Astrocyte of the cerebellum (primary cell): ENCODE measurements around the gene MTERF2.

Experiments
- DNase-seq: peaks from one replicate; pipeline ENCODE4 v3.0.0-alpha.2; 2011; ENCODE audit warnings: low read depth
- H3K4me3 ChIP-seq: 2 replicates; pipeline ENCODE4 v1.5.1; 2011; ENCODE audit warnings: mild to moderate bottlenecking, low read depth, low read length, moderate library complexity
- in situ Hi-C: cut with HindIII; loops from 2 replicates; pipeline ENCODE4 v1.10.0; 2017; ENCODE audit warnings: low sequenced_read_pairs
- TF ChIP-seq, protein P1 (sequence below): IDR thresholded peaks from 2 replicates; pipeline ENCODE4 v1.5.1; 2012; ENCODE audit warnings: low read length, low read depth, moderate library complexity, mild to moderate bottlenecking; ENCODE audit errors: missing control alignments

The MTERF2 gene

DNA sequence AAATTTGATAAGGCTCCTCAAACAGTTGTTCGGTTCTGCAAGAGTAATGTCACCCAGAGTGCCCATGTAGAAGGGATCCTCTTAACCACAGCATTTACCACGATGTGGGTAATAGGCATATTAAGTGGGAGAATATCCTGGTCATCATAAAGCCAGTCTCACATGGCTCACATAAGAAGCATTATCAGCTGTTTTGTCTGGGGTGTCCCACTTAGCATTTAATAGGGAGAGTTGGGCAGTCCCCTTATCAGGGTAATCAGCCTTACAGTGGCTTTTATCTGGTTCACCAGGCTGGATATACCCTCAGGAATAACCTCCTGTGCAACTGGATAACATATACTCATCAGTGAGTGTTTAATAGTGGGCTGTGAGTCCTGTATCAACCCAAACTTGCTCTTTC lies 44.2 kb downstream of the MTERF2 start:
- in situ Hi-C loops, result no loop called here
- H3K4me3 ChIP-seq, result no peak overlapping the region
- no peak for DNase-seq
- TF ChIP-seq, protein P1, sequence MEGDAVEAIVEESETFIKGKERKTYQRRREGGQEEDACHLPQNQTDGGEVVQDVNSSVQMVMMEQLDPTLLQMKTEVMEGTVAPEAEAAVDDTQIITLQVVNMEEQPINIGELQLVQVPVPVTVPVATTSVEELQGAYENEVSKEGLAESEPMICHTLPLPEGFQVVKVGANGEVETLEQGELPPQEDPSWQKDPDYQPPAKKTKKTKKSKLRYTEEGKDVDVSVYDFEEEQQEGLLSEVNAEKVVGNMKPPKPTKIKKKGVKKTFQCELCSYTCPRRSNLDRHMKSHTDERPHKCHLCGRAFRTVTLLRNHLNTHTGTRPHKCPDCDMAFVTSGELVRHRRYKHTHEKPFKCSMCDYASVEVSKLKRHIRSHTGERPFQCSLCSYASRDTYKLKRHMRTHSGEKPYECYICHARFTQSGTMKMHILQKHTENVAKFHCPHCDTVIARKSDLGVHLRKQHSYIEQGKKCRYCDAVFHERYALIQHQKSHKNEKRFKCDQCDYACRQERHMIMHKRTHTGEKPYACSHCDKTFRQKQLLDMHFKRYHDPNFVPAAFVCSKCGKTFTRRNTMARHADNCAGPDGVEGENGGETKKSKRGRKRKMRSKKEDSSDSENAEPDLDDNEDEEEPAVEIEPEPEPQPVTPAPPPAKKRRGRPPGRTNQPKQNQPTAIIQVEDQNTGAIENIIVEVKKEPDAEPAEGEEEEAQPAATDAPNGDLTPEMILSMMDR, result no peak

DNA sequence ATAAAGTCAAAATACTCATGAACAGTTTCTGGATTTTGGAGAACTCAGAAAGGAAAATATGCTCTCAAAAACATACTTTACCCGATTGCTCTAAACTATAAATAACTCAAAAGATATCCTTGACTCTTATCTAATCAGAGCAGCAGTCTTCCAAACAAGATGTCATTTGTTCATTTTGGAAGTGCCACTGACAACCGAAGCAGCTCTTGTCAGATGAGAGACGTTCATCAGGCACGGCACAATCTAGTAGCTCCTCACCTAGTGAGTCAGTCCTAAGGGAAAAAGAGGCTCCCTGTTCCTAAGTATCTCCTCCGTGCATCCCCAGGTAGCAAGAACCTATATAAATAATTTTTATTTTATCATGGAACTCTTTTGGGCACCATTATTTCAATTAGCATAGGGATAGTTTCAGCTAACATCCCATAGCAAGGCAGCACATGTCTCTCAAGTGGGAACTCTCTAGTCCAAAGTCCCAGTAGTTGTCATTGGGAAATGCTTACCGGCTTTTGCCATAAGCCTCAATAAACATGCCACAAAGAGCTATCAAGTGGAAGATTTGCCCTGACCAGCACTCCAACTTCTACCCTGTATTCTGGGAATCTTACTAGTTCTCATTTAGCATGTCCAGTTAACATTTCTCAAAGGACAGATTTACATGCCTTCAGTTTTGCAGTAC lies 45.3 kb downstream of the MTERF2 start:
- TF ChIP-seq, protein P1, result no peak
- H3K4me3 ChIP-seq, result no peak overlapping the region
- in situ Hi-C loops, result no loop called here
- no peak for DNase-seq

DNA sequence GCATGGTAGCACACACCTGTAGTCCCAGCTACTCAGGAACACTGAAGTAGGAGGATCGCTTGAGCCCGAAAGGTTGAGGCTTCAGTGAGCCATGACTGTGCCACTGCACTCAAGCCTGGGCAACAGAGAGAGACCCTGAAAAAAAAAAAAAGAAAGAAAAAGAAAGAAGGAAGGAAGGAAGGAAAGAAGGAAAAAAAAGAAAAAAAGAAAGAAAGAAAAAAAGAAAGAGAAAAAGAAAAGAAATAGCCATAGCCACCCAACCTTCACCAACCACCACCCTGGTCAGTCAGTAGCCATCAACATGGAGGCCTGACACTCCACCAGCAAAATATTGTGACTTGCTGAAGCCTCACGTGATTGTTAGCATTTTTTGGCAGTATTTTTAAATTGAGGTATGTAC lies 52.7 kb downstream of the MTERF2 start:
- no peak overlapping the region for H3K4me3 ChIP-seq
- DNase-seq, result no peak
- in situ Hi-C loops, result no loop called here
- TF ChIP-seq, protein P1, result no peak
